Brain microvascular endothelial cell (primary cell): Measurements from ENCODE around the gene DLAT.
"Not testable (repeated sequence)": the region's sequence is repeated elsewhere in the genome, so short reads cannot be mapped to it uniquely, and the experiment has no call there.

Experiments used
- DNase-seq: peaks from one replicate; pipeline ENCODE4 v3.0.0-alpha.2; 2020
- H3K27ac ChIP-seq: fragments of 250-450 bp; sonication (Bioruptor Pico); 2 replicates; pipeline ENCODE4 v1.5.1; 2020; ENCODE audit warnings: mild to moderate bottlenecking, moderate library complexity
- H3K27me3 ChIP-seq: fragments of 250-450 bp; sonication (Bioruptor Pico); replicated peaks from 2 replicates; pipeline ENCODE4 v1.5.1; 2020; ENCODE audit warnings: mild to moderate bottlenecking
- H3K36me3 ChIP-seq: fragments of 250-450 bp; sonication (Bioruptor Pico); replicated peaks from 2 replicates; pipeline ENCODE4 v1.5.1; 2020; ENCODE audit warnings: mild to moderate bottlenecking
- H3K4me3 ChIP-seq: 2 replicates; pipeline ENCODE4 v1.5.1; 2011; ENCODE audit warnings: low read depth, mild to moderate bottlenecking, control low read depth, low read length, moderate library complexity
- CTCF ChIP-seq: IDR thresholded peaks from 2 replicates; pipeline ENCODE4 v1.5.1; 2011; ENCODE audit warnings: low read depth, mild to moderate bottlenecking, moderate library complexity, low read length, control low read depth, inconsistent platforms; ENCODE audit errors: missing control alignments
- in situ Hi-C: cut with HindIII; loops from 2 replicates; pipeline ENCODE4 v1.10.0; 2017; ENCODE audit warnings: low sequenced_read_pairs, low pct_ligation_motif_present

DLAT gene

GRCh38 chr11:112082729-112083128 lies 57.5 kb downstream of the DLAT start:
- Histone ChIP-seq H3K4me3 (no peak overlapping the region), H3K36me3 (peaks cover 47% of the 10 kb centered on the region), H3K27me3 (no peaks in the 10 kb centered on the region), H3K27ac (peak overlapping the region; percentile 84)
- in situ Hi-C loops = no loop called here
- no peak for TF ChIP-seq CTCF
- peak; percentile 54 for DNase-seq

GRCh38 chr11:112085822-112086421 lies 60.7 kb downstream of the DLAT start:
- TF ChIP-seq CTCF = no peak
- in situ Hi-C loops = no loop called here
- Histone ChIP-seq H3K27me3 (no peaks in the 10 kb centered on the region), H3K27ac (peak overlapping the region; percentile 64), H3K4me3 (peak overlapping the region; percentile 99), H3K36me3 (peaks cover 44% of the 10 kb centered on the region)
- DNase-seq = peak; percentile 29

GRCh38 chr11:112086422-112087191 lies 61.4 kb downstream of the DLAT start, which contains the start of the genes SDHD and TIMM8B:
SDHD (plus strand) TSS chr11:112086873; CDS start chr11:112086908, 35 bp downstream.
TIMM8B (minus strand) TSS chr11:112086756; CDS start chr11:112086723, 33 bp downstream.
- peak; percentile 67 for TF ChIP-seq CTCF
- peak within 1 kb of the TSS; percentile 64 for H3K27ac ChIP-seq
- H3K4me3 ChIP-seq = peak within 1 kb of the TSS; percentile 99
- DNase-seq = peak; percentile 95
- H3K27me3 ChIP-seq = no peaks in the 10 kb centered on the region
- peaks cover 45% of the 10 kb centered on the region for H3K36me3 ChIP-seq
- in situ Hi-C loops = no loop called here

GRCh38 chr11:112087212-112087611 lies 62.0 kb downstream of the DLAT start:
- no peak for TF ChIP-seq CTCF
- no peak for DNase-seq
- peak overlapping the region; percentile 99 for H3K4me3 ChIP-seq
- H3K36me3 ChIP-seq = peaks cover 48% of the 10 kb centered on the region
- H3K27me3 ChIP-seq = no peaks in the 10 kb centered on the region
- H3K27ac ChIP-seq = peak overlapping the region; percentile 64
- in situ Hi-C loops = no loop called here

- H3K36me3 ChIP-seq = peaks cover 33% of the 10 kb centered on the region
- H3K27ac ChIP-seq, H3K27me3 ChIP-seq, H3K4me3 ChIP-seq, in situ Hi-C loops, DNase-seq: not testable (repeated sequence)
These were observed 70.1 kb downstream of the DLAT start for GRCh38 chr11:112095302-112095701.

- Histone ChIP-seq H3K27me3 (no peaks in the 10 kb centered on the region), H3K4me3 (no peak overlapping the region), H3K27ac (no peak overlapping the region), H3K36me3 (peaks cover 28% of the 10 kb centered on the region)
- in situ Hi-C loops = no loop called here
- no peak for DNase-seq
- TF ChIP-seq CTCF = no peak
These were observed 71.0 kb downstream of the DLAT start for GRCh38 chr11:112096194-112096593.
